ENCODE measurements around the gene DGCR2. TPM values are rescaled to one million over a fixed set of nuclear protein-coding genes. Genes with fewer than 3 reads are reported as not detected.

Gene DGCR2
- total RNA-seq, 2 donors from 2014 or later: 94.3 to 107 TPM

- Histone ChIP-seq H3K36me3 (no peaks in the 10 kb centered on the region), H3K9me3 (no peaks in the 10 kb centered on the region), H3K27me3 (replicated peaks; ENCODE audit: insufficient read depth) (peaks cover 11% of the 10 kb centered on the region), H3K27ac (no peak overlapping the region), H3K4me1 (replicated peaks) (peaks cover 3% of the 10 kb centered on the region), H3K4me3 (peak overlapping the region in 1 of 2 donors; percentile 15)
- no peak for TF ChIP-seq POLR2AphosphoS5 (IDR thresholded peaks at IDR 0.05)
- no peak for TF ChIP-seq POLR2A (IDR thresholded peaks at IDR 0.05)
- no peak for TF ChIP-seq CTCF (IDR thresholded peaks at IDR 0.05)
- intact Hi-C loops (cut with DNase I): loop anchor here (5.0 to 10.0 kb wide), 2 partner anchors 326 to 483 kb away; partner anchors contain the start of genes CDC45 and UFD1
- DNase-seq (ENCODE audit: low spot score): no peak
- 1% methylated on average over 84 of the region's 92 CpGs for WGBS
These were observed 27.1 kb upstream of the DGCR2 start for GRCh38 chr22:19149047-19149883.

- peaks cover 11% of the 10 kb centered on the region for H3K27me3 ChIP-seq (replicated peaks; ENCODE audit: insufficient read depth)
- H3K4me1 ChIP-seq (replicated peaks): peaks cover 7% of the 10 kb centered on the region
- 26% methylated on average over 31 of the region's 33 CpGs for WGBS
- intact Hi-C loops (cut with DNase I): loop anchor here (5.0 to 10.0 kb wide), 2 partner anchors 326 to 484 kb away; partner anchors contain the start of genes CDC45 and UFD1
- no peaks in the 10 kb centered on the region for H3K9me3 ChIP-seq
- TF ChIP-seq POLR2A (IDR thresholded peaks at IDR 0.05) (no peak), CTCF (IDR thresholded peaks at IDR 0.05) (no peak), POLR2AphosphoS5 (IDR thresholded peaks at IDR 0.05) (no peak)
- H3K27ac ChIP-seq: no peak overlapping the region
- no peak for DNase-seq (ENCODE audit: low spot score)
- no peak overlapping the region for H3K4me3 ChIP-seq
- no peaks in the 10 kb centered on the region for H3K36me3 ChIP-seq
These were observed 26.3 kb upstream of the DGCR2 start for GRCh38 chr22:19148417-19149046.

- intact Hi-C loops (cut with DNase I): loop anchor here (5.0 to 10.0 kb wide), 2 partner anchors 328 to 485 kb away; partner anchors contain the start of genes CDC45 and UFD1
- H3K4me3 ChIP-seq: no peak overlapping the region
- no peaks in the 10 kb centered on the region for H3K9me3 ChIP-seq
- peaks cover 7% of the 10 kb centered on the region for H3K4me1 ChIP-seq (replicated peaks)
- H3K36me3 ChIP-seq: no peaks in the 10 kb centered on the region
- H3K27ac ChIP-seq: no peak overlapping the region
- DNase-seq (ENCODE audit: low spot score): no peak
- peaks cover 11% of the 10 kb centered on the region for H3K27me3 ChIP-seq (replicated peaks; ENCODE audit: insufficient read depth)
- TF ChIP-seq POLR2A (IDR thresholded peaks at IDR 0.05): no peak
- no peak for TF ChIP-seq CTCF (IDR thresholded peaks at IDR 0.05)
- no peak for TF ChIP-seq POLR2AphosphoS5 (IDR thresholded peaks at IDR 0.05)
- WGBS: 34% methylated on average over 9 of the region's 9 CpGs
These were observed 25.1 kb upstream of the DGCR2 start for GRCh38 chr22:19147195-19147780.

DNA sequence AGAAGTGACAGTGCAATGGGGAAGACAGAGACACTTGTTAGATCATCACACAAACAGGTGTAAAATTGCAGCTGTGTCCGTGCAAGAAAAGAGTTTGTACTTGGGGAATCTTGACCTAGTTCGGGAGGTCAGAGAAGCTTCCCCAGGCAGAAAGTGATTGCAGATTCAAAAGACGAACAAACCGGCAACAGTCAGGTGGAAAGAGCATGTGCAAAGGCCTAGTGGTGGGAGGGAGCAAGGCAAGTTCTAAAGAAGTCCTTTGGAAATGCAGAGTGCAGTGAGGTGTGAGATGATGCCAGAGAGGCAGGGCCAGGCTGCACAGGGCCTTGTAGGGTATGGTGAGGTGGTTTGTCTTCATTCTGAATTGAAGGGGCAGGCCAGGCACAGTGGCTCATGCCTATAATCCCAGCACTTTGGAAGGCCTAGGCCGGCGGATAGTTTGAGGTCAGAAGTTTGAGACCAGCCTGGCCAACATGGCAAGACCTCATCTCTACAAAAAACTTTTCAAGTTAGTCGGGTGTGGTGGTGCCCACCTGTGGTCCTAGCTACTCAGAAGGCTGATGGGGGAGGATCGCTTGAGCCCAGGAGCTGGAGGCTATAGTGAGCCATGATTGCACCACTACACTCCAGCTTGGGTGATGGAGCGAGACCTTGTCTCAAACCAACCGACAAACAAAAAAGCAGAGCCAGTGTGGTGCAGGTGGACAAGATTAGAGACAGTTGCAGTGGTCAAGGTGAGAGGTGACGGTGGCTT, 24.2 kb upstream of the DGCR2 start:
- TF ChIP-seq CTCF (IDR thresholded peaks at IDR 0.05) (no peak), POLR2A (IDR thresholded peaks at IDR 0.05) (no peak), POLR2AphosphoS5 (IDR thresholded peaks at IDR 0.05) (no peak)
- H3K4me3 ChIP-seq: no peak overlapping the region

More for the DNA sequence above, 24.2 kb upstream of the DGCR2 start:
- no peak for DNase-seq (ENCODE audit: low spot score)
- WGBS: 61% methylated on average over 11 of the region's 11 CpGs
- peaks cover 7% of the 10 kb centered on the region for H3K4me1 ChIP-seq (replicated peaks)
- H3K27me3 ChIP-seq (replicated peaks; ENCODE audit: insufficient read depth): peaks cover 9% of the 10 kb centered on the region
- intact Hi-C loops (cut with DNase I): loop anchor here (5.0 to 10.0 kb wide), 2 partner anchors 328 to 486 kb away; partner anchors contain the start of genes CDC45 and UFD1
- peaks cover 0 to 4% of the 10 kb centered on the region in 2 donors for H3K36me3 ChIP-seq
- no peaks in the 10 kb centered on the region for H3K9me3 ChIP-seq
- H3K27ac ChIP-seq: no peak overlapping the region
